Trophoblast cell (in vitro differentiated cells and primary cell): ENCODE measurements around the gene UGT8.

Experiments
- DNase-seq, 2 donors: peaks; one replicate each; pipeline ENCODE4 v3.0.0-alpha.2; 2016
- H2AFZ ChIP-seq: 2 replicates; pipeline ENCODE4 v1.6.1; 2013; ENCODE audit warnings: low read length, moderate library complexity, mild to moderate bottlenecking; ENCODE audit not compliant: insufficient read depth, poor library complexity
- H2AK5ac ChIP-seq: 2 replicates; pipeline ENCODE4 v1.6.1; 2013; ENCODE audit warnings: mild to moderate bottlenecking, low read length
- H2BK120ac ChIP-seq: 2 replicates; pipeline ENCODE4 v1.6.1; 2013; ENCODE audit warnings: low read length, mild to moderate bottlenecking, moderate library complexity; ENCODE audit not compliant: insufficient read depth, poor library complexity
- H2BK12ac ChIP-seq: 2 replicates; pipeline ENCODE4 v1.6.1; 2013; ENCODE audit warnings: mild to moderate bottlenecking, low read length, moderate library complexity
- H2BK5ac ChIP-seq: 2 replicates; pipeline ENCODE4 v1.6.1; 2013; ENCODE audit warnings: low read length, low read depth, moderate library complexity, mild to moderate bottlenecking; ENCODE audit not compliant: poor library complexity
- H3K14ac ChIP-seq: 2 replicates; pipeline ENCODE4 v1.6.1; 2013; ENCODE audit warnings: mild to moderate bottlenecking, low read length
- H3K18ac ChIP-seq: 2 replicates; pipeline ENCODE4 v1.6.1; 2013; ENCODE audit warnings: mild to moderate bottlenecking, low read length
- H3K23ac ChIP-seq: 2 replicates; pipeline ENCODE4 v1.6.1; 2013; ENCODE audit warnings: low read length
- H3K27ac ChIP-seq: 2 replicates; pipeline ENCODE4 v1.5.1; 2013; ENCODE audit warnings: low read depth, mild to moderate bottlenecking, inconsistent platforms, low read length, moderate library complexity
- H3K27me3 ChIP-seq: 2 replicates; pipeline ENCODE4 v1.6.1; 2013; ENCODE audit warnings: inconsistent platforms, mild to moderate bottlenecking, low read length, moderate library complexity; ENCODE audit not compliant: insufficient read depth
- H3K36me3 ChIP-seq, 2 experiments: 1 replicate in 1 of 2; 2 replicates in 1 of 2; pipeline ENCODE4 v1.6.1; 2013; ENCODE audit warnings: low read length in 2 of 2, mild to moderate bottlenecking in 2 of 2, moderate library complexity in 1 of 2; ENCODE audit not compliant: insufficient read depth in 2 of 2, control insufficient read depth in 1 of 2
- H3K4ac ChIP-seq: 2 replicates; pipeline ENCODE4 v1.6.1; 2013; ENCODE audit warnings: low read depth, mild to moderate bottlenecking, low read length, moderate library complexity
- H3K4me1 ChIP-seq, 2 experiments: 1 replicate in 1 of 2; 2 replicates in 1 of 2; pipeline ENCODE4 v1.6.1; 2013; ENCODE audit warnings: low read length in 2 of 2, mild to moderate bottlenecking in 2 of 2, moderate library complexity in 1 of 2; ENCODE audit not compliant: insufficient read depth in 2 of 2, control insufficient read depth in 1 of 2
- H3K4me2 ChIP-seq: 2 replicates; pipeline ENCODE4 v1.6.1; 2013; ENCODE audit warnings: inconsistent platforms, mild to moderate bottlenecking, low read length, moderate library complexity
- H3K4me3 ChIP-seq: 2 replicates; pipeline ENCODE4 v1.5.1; 2013; ENCODE audit warnings: mild to moderate bottlenecking, low read depth, low read length, inconsistent platforms
- H3K79me1 ChIP-seq: one replicate; pipeline ENCODE4 v1.6.1; 2013; ENCODE audit warnings: low read length
- H3K79me2 ChIP-seq: 2 replicates; pipeline ENCODE4 v1.6.1; 2013; ENCODE audit warnings: low read length, mild to moderate bottlenecking; ENCODE audit not compliant: control insufficient read depth, insufficient read depth, poor library complexity
- H3K9ac ChIP-seq: 2 replicates; pipeline ENCODE4 v1.6.1; 2013; ENCODE audit warnings: mild to moderate bottlenecking, low read length
- H3K9me3 ChIP-seq: 2 replicates; pipeline ENCODE4 v1.6.1; 2013; ENCODE audit warnings: low read depth, mild to moderate bottlenecking, control low read depth, inconsistent platforms, low read length; ENCODE audit not compliant: insufficient read depth
- H4K12ac ChIP-seq: 2 replicates; pipeline ENCODE4 v1.6.1; 2013; ENCODE audit warnings: low read depth, mild to moderate bottlenecking, low read length, moderate library complexity
- H4K8ac ChIP-seq: 2 replicates; pipeline ENCODE4 v1.6.1; 2013; ENCODE audit warnings: low read depth, mild to moderate bottlenecking, low read length, moderate library complexity
- H4K91ac ChIP-seq: one replicate; pipeline ENCODE4 v1.6.1; 2013; ENCODE audit warnings: low read depth, mild to moderate bottlenecking, low read length, moderate library complexity
- WGBS: extraction: QIAGEN DNeasy Blood & Tissue Kit; methylation state at CpG from one replicate; pipeline ENCODE4 v1.1.7; 2013; ENCODE audit warnings: missing lambda C conversion rate; ENCODE audit not compliant: insufficient read length, insufficient coverage; ENCODE audit errors: extremely low coverage; 5-methylcytosine and 5-hydroxymethylcytosine counted together

Gene UGT8

GRCh38 chr4:114595921-114596320, 2.7 kb upstream of the UGT8 start:
- no peak overlapping the region for H3K14ac ChIP-seq
- peaks cover 0 to 2% of the 10 kb centered on the region in 2 experiments for H3K36me3 ChIP-seq
- DNase-seq: no peak
- no peaks in the 10 kb centered on the region for H3K79me2 ChIP-seq
- H3K23ac ChIP-seq: no peak overlapping the region
- H2BK5ac ChIP-seq: no peak overlapping the region
- no peak overlapping the region for H3K4me2 ChIP-seq
- no peak overlapping the region for H2AK5ac ChIP-seq
- H3K9ac ChIP-seq: no peak overlapping the region
- WGBS: no CpG with 5 or more reads among the region's 2 CpGs
- no peaks in the 10 kb centered on the region for H3K79me1 ChIP-seq
- H3K4me3 ChIP-seq: no peak overlapping the region
- H4K8ac ChIP-seq: no peak overlapping the region
- H3K9me3 ChIP-seq: peaks cover 10% of the 10 kb centered on the region
- H3K27me3 ChIP-seq: peaks cover 17% of the 10 kb centered on the region
- no peak overlapping the region for H3K4ac ChIP-seq
- no peak overlapping the region for H3K18ac ChIP-seq
- H3K27ac ChIP-seq: no peak overlapping the region
- H4K91ac ChIP-seq: no peak overlapping the region
- no peak overlapping the region for H2BK12ac ChIP-seq
- H2BK120ac ChIP-seq: no peak overlapping the region
- peaks cover 0 to 11% of the 10 kb centered on the region in 2 experiments for H3K4me1 ChIP-seq
- H2AFZ ChIP-seq: no peak overlapping the region
- H4K12ac ChIP-seq: no peak overlapping the region

DNA sequence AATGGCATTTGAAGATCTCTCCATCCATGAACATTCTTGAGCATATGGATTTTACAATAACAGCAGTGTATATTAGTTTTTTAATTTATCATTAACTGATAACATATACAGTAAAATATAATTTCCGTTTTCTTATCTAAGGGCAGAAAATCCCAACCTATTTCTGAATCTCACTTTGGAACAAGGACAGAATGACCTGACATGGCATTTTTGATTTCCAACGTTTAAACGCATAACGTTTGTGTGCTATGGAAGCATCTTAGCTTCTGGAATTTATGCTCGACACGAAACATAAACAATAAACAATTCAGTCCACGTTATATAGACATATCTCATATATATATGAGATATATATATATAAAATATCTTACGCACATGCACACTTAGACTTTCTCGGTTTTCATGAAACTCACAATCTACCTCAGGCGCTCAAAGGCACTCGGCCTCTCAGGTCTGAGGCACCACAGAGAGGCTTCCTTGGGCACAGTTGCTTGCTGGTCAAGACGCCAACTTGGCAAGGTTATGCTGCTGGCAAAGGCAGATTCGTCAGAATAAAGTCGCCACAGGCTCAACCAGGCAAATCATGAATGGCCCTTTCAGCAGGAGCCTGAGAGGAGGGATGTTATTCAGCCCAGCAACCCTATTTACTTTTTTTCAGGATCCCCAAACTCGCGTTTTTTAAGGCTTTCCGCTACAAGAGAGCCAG, 1.0 kb upstream of the UGT8 start:
- Histone ChIP-seq H3K9ac (no peak overlapping the region), H3K79me1 (no peaks in the 10 kb centered on the region), H2BK120ac (no peak overlapping the region), H3K9me3 (peaks cover 10% of the 10 kb centered on the region), H3K36me3 (peaks cover 0 to 2% of the 10 kb centered on the region in 2 experiments), H3K4me3 (peak overlapping the region; percentile 5), H3K4me2 (peak overlapping the region; percentile 99), H3K79me2 (no peaks in the 10 kb centered on the region), H3K27ac (no peak overlapping the region), H3K27me3 (peaks cover 17% of the 10 kb centered on the region), H3K18ac (no peak overlapping the region), H2AK5ac (no peak overlapping the region), H4K12ac (no peak overlapping the region), H4K91ac (no peak overlapping the region), H2AFZ (no peak overlapping the region), H3K4ac (no peak overlapping the region), H2BK5ac (no peak overlapping the region), H4K8ac (no peak overlapping the region), H3K4me1 (peaks cover 0 to 11% of the 10 kb centered on the region in 2 experiments), H3K14ac (no peak overlapping the region), H3K23ac (no peak overlapping the region), H2BK12ac (no peak overlapping the region)
- DNase-seq: no peak
- WGBS: no CpG with 5 or more reads among the region's 17 CpGs

DNA sequence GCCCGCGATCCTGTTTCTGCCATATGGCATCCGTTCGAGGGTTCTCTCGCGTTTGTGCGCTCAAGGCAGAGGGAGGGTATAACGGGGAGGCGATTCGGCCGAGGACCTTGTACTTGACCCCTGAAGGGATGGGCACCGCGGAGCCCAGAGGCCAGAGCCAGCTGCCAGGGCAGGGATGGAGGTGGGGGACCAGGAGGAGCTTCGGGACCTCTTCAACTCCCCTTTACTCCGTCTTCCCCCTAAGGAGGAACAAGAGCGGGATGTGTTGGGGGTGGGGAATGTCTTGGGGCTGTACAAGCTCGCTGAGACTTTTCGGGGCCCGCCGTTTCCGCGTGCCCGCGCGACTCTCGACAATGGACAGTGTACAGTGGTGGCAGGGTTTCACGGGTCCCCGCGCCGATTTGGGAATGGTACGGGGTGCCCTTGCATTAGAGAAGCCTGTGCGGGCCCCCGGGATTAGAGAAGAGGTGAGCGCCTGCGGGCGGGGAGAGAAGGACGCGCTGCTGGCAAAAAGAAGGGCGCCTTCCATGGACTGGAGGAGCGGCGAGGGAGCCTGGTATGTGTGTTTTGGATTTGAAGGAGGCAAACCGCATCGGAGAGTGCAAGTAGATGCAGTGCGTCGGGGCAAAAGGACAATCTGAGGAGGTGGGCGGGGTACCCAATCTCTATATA, 760 bp downstream of the UGT8 start:
- Histone ChIP-seq H3K18ac (no peak overlapping the region), H2AFZ (peak overlapping the region; percentile 8), H3K9ac (no peak overlapping the region), H4K8ac (no peak overlapping the region), H4K12ac (no peak overlapping the region), H3K27me3 (peaks cover 17% of the 10 kb centered on the region), H3K79me1 (no peaks in the 10 kb centered on the region), H3K4me1 (peaks cover 0 to 11% of the 10 kb centered on the region in 2 experiments), H2BK12ac (no peak overlapping the region), H3K4me2 (peak overlapping the region; percentile 99), H3K4ac (no peak overlapping the region), H3K9me3 (peaks cover 10% of the 10 kb centered on the region), H3K79me2 (no peaks in the 10 kb centered on the region), H3K23ac (no peak overlapping the region), H2BK5ac (no peak overlapping the region), H2AK5ac (no peak overlapping the region), H3K14ac (no peak overlapping the region), H3K27ac (no peak overlapping the region), H2BK120ac (no peak overlapping the region), H3K4me3 (peak overlapping the region; percentile 59), H4K91ac (no peak overlapping the region), H3K36me3 (peaks cover 0 to 2% of the 10 kb centered on the region in 2 experiments)
- WGBS: no CpG with 5 or more reads among the region's 46 CpGs
- DNase-seq: no peak

DNA sequence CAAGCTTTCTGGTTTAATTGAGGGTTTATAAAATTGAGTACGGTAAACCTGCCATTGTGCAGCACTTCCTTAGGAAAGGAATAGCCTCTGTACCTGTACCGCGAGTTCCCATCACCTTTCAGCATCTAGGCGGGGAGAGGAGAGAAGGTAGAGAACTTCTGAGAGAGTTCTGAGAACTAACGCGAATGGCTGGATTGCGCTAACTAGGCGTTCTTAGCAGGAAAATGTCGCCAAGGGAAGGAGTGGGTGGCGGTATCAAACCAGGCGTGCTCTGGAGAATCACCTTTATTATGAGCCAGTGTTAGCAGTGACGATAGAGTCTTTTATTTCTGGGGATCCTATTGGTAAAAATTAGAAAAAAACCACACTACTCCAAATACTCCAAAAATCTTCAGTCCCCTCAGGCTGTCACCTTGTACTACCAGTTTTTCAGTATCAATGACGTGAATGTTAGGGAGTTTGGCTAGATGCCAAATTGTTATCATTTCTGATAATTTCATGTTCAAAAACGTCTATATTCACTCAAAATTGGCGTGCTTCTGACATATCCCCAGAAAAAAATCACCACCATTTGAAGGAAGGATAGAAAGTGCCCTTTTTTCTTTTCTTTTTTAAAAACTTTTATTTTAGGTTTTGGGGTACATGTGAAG, 1.4 kb downstream of the UGT8 start:
- Histone ChIP-seq H3K79me1 (no peaks in the 10 kb centered on the region), H4K8ac (no peak overlapping the region), H4K12ac (no peak overlapping the region), H2AK5ac (no peak overlapping the region), H3K23ac (no peak overlapping the region), H3K4me3 (no peak overlapping the region), H3K14ac (no peak overlapping the region), H3K4ac (no peak overlapping the region), H2BK12ac (no peak overlapping the region), H3K9ac (no peak overlapping the region), H3K4me1 (peaks cover 0 to 11% of the 10 kb centered on the region in 2 experiments), H2AFZ (no peak overlapping the region), H3K9me3 (peaks cover 8% of the 10 kb centered on the region), H3K27ac (no peak overlapping the region), H3K36me3 (peaks cover 0 to under 1% of the 10 kb centered on the region in 2 experiments), H2BK120ac (no peak overlapping the region), H3K18ac (no peak overlapping the region), H3K27me3 (peaks cover 17% of the 10 kb centered on the region), H3K79me2 (no peaks in the 10 kb centered on the region), H4K91ac (no peak overlapping the region), H3K4me2 (peak overlapping the region; percentile 99), H2BK5ac (no peak overlapping the region)
- WGBS: no CpG with 5 or more reads among the region's 15 CpGs
- peak in 1 of 2 donors; percentile 11 for DNase-seq
